ENCODE measurements around the gene TES. TPM values are rescaled to one million over a fixed set of nuclear protein-coding genes. Genes with fewer than 3 reads are reported as not detected.

The TES gene
- polyA plus RNA-seq, 1 donor (not counting 4 experiments of a cell fraction or from before 2014, with no cell fraction given), result 187 TPM

DNA sequence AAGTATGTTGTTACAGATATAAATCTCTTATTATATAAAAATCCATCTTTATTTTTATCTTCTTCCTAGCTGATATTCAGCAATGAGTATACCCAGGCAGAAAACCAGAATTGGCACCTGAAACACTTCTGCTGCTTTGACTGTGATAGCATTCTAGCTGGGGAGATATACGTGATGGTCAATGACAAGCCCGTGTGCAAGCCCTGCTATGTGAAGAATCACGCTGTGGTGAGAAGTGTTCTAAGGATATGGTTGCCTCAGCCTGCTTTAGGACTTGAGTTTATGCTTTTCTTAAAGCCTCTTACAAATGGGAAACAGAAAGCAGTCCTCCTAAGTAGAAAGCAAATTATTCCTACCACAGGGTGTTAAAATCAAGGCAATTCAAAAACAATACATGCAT lies 41.9 kb downstream of the TES start:
- no peaks in the 10 kb centered on the region for H3K9me1 ChIP-seq (ENCODE audit: control insufficient read depth, extremely low read depth, insufficient read depth, low read length)
- H2AFZ ChIP-seq (ENCODE audit: control insufficient read depth, low read length), result no peak overlapping the region
- no peak overlapping the region for H3K9ac ChIP-seq (ENCODE audit: control insufficient read depth, extremely low read depth, insufficient read depth, low read length)
- H3K79me2 ChIP-seq (ENCODE audit: control insufficient read depth, insufficient read depth, low read length), result peaks cover 19% of the 10 kb centered on the region
- no peaks in the 10 kb centered on the region for H3K4me1 ChIP-seq (ENCODE audit: control insufficient read depth, extremely low read depth, insufficient read depth, low read length)
- FAIRE-seq (no peak), DNase-seq (ENCODE audit: low read depth, low spot score) (no peak)
- H3K27me3 ChIP-seq (ENCODE audit: control insufficient read depth, extremely low read depth, insufficient read depth, low read length), result no peaks in the 10 kb centered on the region
- dilution Hi-C loops (cut with MboI; ENCODE audit: extremely low pct_ligation_motif_present, low sequenced_read_pairs), result loop anchor here (25.0 kb wide), 1 partner anchor 260 kb away; no protein-coding TSS in a partner anchor
- H3K9me3 ChIP-seq (ENCODE audit: control insufficient read depth, low read depth, low read length), result no peaks in the 10 kb centered on the region
- no peak overlapping the region for H3K27ac ChIP-seq (ENCODE audit: control insufficient read depth, insufficient read depth, low read length)
- H3K36me3 ChIP-seq (ENCODE audit: control insufficient read depth in 2 of 2, extremely low read depth in 1 of 2, insufficient read depth in 2 of 2, low read length in 2 of 2), result peaks cover 20 to 43% of the 10 kb centered on the region in 2 experiments
- no peak for TF ChIP-seq EZH2 (IDR thresholded peaks at IDR 0.05; ENCODE audit: low read length)
- no peak for TF ChIP-seq CTCF (optimal IDR thresholded peaks at IDR 0.05 in 1 of 3, IDR thresholded peaks at IDR 0.05 in 1 of 3, conservative IDR thresholded peaks at IDR 0.05 in 1 of 3; ENCODE audit: extremely low read depth in 1 of 3, insufficient read depth in 2 of 3, low read length in 3 of 3)
- H4K20me1 ChIP-seq (ENCODE audit: control insufficient read depth, extremely low read depth, insufficient read depth, low read length), result no peaks in the 10 kb centered on the region
- no peak overlapping the region for H3K4me3 ChIP-seq (ENCODE audit: control insufficient read depth in 2 of 3, extremely low read depth in 1 of 3, insufficient read depth in 2 of 3, low read depth in 1 of 3, low read length in 3 of 3)
- no peak overlapping the region for H3K4me2 ChIP-seq (ENCODE audit: control insufficient read depth, extremely low read depth, insufficient read depth, low read depth, low read length)

- Histone ChIP-seq H3K27ac (ENCODE audit: control insufficient read depth, insufficient read depth, low read length) (no peak overlapping the region), H3K36me3 (ENCODE audit: control insufficient read depth in 2 of 2, extremely low read depth in 1 of 2, insufficient read depth in 2 of 2, low read length in 2 of 2) (peaks cover 12 to 19% of the 10 kb centered on the region in 2 experiments), H3K79me2 (ENCODE audit: control insufficient read depth, insufficient read depth, low read length) (peaks cover 6% of the 10 kb centered on the region), H3K9ac (ENCODE audit: control insufficient read depth, extremely low read depth, insufficient read depth, low read length) (no peak overlapping the region), H3K4me1 (ENCODE audit: control insufficient read depth, extremely low read depth, insufficient read depth, low read length) (peaks cover 17% of the 10 kb centered on the region), H3K9me1 (ENCODE audit: control insufficient read depth, extremely low read depth, insufficient read depth, low read length) (no peaks in the 10 kb centered on the region), H3K4me2 (ENCODE audit: control insufficient read depth, extremely low read depth, insufficient read depth, low read depth, low read length) (no peak overlapping the region), H3K27me3 (ENCODE audit: control insufficient read depth, extremely low read depth, insufficient read depth, low read length) (no peaks in the 10 kb centered on the region), H3K9me3 (ENCODE audit: control insufficient read depth, low read depth, low read length) (no peaks in the 10 kb centered on the region), H3K4me3 (ENCODE audit: control insufficient read depth in 2 of 3, extremely low read depth in 1 of 3, insufficient read depth in 2 of 3, low read depth in 1 of 3, low read length in 3 of 3) (no peak overlapping the region), H2AFZ (ENCODE audit: control insufficient read depth, low read length) (no peak overlapping the region), H4K20me1 (ENCODE audit: control insufficient read depth, extremely low read depth, insufficient read depth, low read length) (no peaks in the 10 kb centered on the region)
- dilution Hi-C loops (cut with MboI; ENCODE audit: extremely low pct_ligation_motif_present, low sequenced_read_pairs), result loop anchor here (25.0 kb wide), 1 partner anchor 255 kb away; no protein-coding TSS in a partner anchor
- DNase-seq (ENCODE audit: low read depth, low spot score) (no peak), FAIRE-seq (peak; percentile 32)
- no peak for TF ChIP-seq EZH2 (IDR thresholded peaks at IDR 0.05; ENCODE audit: low read length)
- TF ChIP-seq CTCF (optimal IDR thresholded peaks at IDR 0.05 in 1 of 3, IDR thresholded peaks at IDR 0.05 in 1 of 3, conservative IDR thresholded peaks at IDR 0.05 in 1 of 3; ENCODE audit: extremely low read depth in 1 of 3, insufficient read depth in 2 of 3, low read length in 3 of 3), result no peak
Observed at GRCh38 chr7:116257156-116257555, 46.8 kb downstream of the TES start.
